Heart right ventricle (tissue), 16 donors: ENCODE results near the gene HNRNPA3. TPM values are rescaled to one million over a fixed set of nuclear protein-coding genes. Genes with fewer than 3 reads are reported as not detected.

ENCODE experiments used
- ATAC-seq, 8 donors: fragments of 200-7000 bp; cut with Tn5 transposase; one replicate each; pipeline ENCODE4 v1.9.1; 2020; ENCODE audit warnings: mild to moderate bottlenecking in 8 of 8, moderate library complexity in 8 of 8, moderate number of reproducible peaks in 1 of 8
- DNase-seq, 2 donors: peaks; one replicate each; pipeline ENCODE4 v3.0.0-alpha.2; 2020
- H3K27ac ChIP-seq, 10 donors: fragments of 200-600 bp; sonication (generic) in 2 of 10; one replicate each; pipeline versions ENCODE4 v1.5.0 to v1.8.0; 2020 to 2022; ENCODE audit warnings: mild to moderate bottlenecking in 3 of 10
- H3K27me3 ChIP-seq, 7 donors: fragments of 200-600 bp; one replicate each; pipeline ENCODE4 v1.8.0; 2021 to 2022; ENCODE audit warnings: mild to moderate bottlenecking in 2 of 7
- H3K36me3 ChIP-seq, 9 donors: fragments of 200-600 bp; sonication (generic) in 1 of 9; one replicate each; pipeline versions ENCODE4 v1.5.0 to v1.8.0; 2020 to 2022; ENCODE audit warnings: mild to moderate bottlenecking in 2 of 9
- H3K4me1 ChIP-seq, 9 donors: fragments of 200-600 bp; sonication (generic) in 1 of 9; one replicate each; pipeline versions ENCODE4 v1.5.0 to v1.8.0; 2020 to 2022; ENCODE audit warnings: mild to moderate bottlenecking in 4 of 9
- H3K4me3 ChIP-seq, 10 donors: fragments of 200-600 bp; sonication (generic) in 2 of 10; one replicate each; pipeline versions ENCODE4 v1.5.0 to v1.8.0; 2020 to 2022; ENCODE audit warnings: mild to moderate bottlenecking in 7 of 10, moderate library complexity in 2 of 10
- H3K9me3 ChIP-seq, 11 donors: fragments of 200-600 bp in 10 of 11; sonication (generic) in 2 of 11; one replicate each; pipeline versions ENCODE4 v1.5.0 to v1.8.0; 2013 to 2022; ENCODE audit warnings: mild to moderate bottlenecking in 2 of 11, control low read depth in 1 of 11, moderate library complexity in 1 of 11
- WGBS, 2 donors: extraction: QIAGEN DNeasy Blood & Tissue Kit; methylation state at CpG; one replicate each; pipeline ENCODE4 v1.1.7; 2013; ENCODE audit warnings: inconsistent platforms in 1 of 2; 5-methylcytosine and 5-hydroxymethylcytosine counted together
- intact Hi-C, 10 donors: fragments of 100-400 bp; cut with DNase I; formaldehyde crosslinking; loops; one replicate each; pipeline versions ENCODE4 v1.11.1 to v1.14.2; 2022
- polyA plus RNA-seq, 2 donors: library from polyadenylated mRNA; stranded (reverse); fragments of 200-250 nt; gene quantifications; one replicate each; pipeline ENCODE4 v1.2.3, GENCODE V29; 2013
- total RNA-seq, 10 donors: library from RNA; stranded (reverse); fragmentation: NEBNext Ultra II Directional in 3 of 10; extraction: Animal tissue kit (Norgen Biotek cat#: 25700) in 3 of 10; gene quantifications; one replicate each; pipeline versions ENCODE4 v1.2.1 to v1.2.4, GENCODE V29; 2021 to 2023
- TF ChIP-seq, protein P1 (sequence below), 9 donors: fragments of 200-600 bp; sonication (generic) in 2 of 9; IDR thresholded peaks; one replicate each; pipeline versions ENCODE4 v1.5.0 to v1.8.0; 2021 to 2022; ENCODE audit warnings: antibody characterized with exemption in 9 of 9, mild to moderate bottlenecking in 5 of 9, moderate library complexity in 1 of 9
- donor health status: Arrhythmogenic right ventricular cardiomyopathy.
- donor health status: ischemic (EF 13 %, LVEDD 7.1; RV severe dilation, severe dysfunction).
- donor health status: healthy with polysubstance abuse.
- donor health status: DM: no; HTN: yes; CAD: no.
- donor health status: DM: no; HTN: no; CAD: no.
- donor health status: ischemic (EF 25% LVEDD 6.9; RV normal size, moderate dysfunction).
- donor health status: ischemic (EF 25% LVEDD 5.7; RV mildly dilated, moderate dysfunction).
- donor health status: healthy.
- donor health status: DM: yes; HTN: yes; CAD: no.
- donor health status: Ischemic cardiomyopathy.
- donor health status: ischemic (EF 35%, LVEDD 5.7; RV mildly dilated, moderate dysfunction).
- donor health status: nonischemic (EF 11% LVEDD 7.7; RV severe dilation, severe dysfunction).
- donor health status: DM: yes; HTN: yes; CAD: no.
- donor health status: PGD.
- donor health status: ischemic (EF 29% LVEDD 5.4; RV normal size, mild dysfunction).
- donor health status: nonischemic (EF 23%, LVEDD 6.1; RV moderate dilation, normal function).

The HNRNPA3 gene
- total and polyA plus RNA-seq, 12 donors: 63.7 to 93.8 (median 80.1) TPM

DNA sequence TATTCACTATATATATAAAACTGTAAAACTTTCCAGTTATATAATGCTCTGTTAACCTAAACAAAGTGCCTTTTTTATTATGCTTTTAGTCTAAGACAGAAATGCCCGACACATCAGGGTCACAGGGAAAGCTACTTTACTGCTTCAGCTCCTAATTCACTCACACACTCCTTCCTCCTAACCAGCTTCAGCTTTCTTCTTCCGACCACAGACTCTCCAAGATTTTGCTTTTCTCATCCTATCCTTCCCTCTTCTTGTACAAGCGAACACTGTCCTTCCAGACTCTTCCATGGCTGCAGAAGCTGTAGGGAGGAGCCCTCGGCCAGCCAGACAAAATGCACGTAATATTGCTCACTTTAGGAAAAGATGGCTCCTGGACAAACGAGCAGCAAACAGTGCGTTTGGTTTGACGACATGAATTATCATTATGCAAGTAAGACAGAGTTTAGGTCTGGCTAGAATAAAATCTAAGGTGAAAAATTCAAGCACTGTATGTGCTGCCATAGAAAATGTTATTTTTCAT lies 47.5 kb upstream of the HNRNPA3 start:
- peak; percentile 65 to 84 (median 79) for ATAC-seq
- H3K4me3 ChIP-seq: peak overlapping the region in 9 of 10 donors; percentile 21 to 64 (median 49)
- H3K9me3 ChIP-seq: no peaks in the 10 kb centered on the region
- peaks cover 8 to 37% (median 23%) of the 10 kb centered on the region in 9 donors for H3K4me1 ChIP-seq
- H3K27me3 ChIP-seq: no peaks in the 10 kb centered on the region
- peak overlapping the region; percentile 74 to 90 (median 88) for H3K27ac ChIP-seq
- intact Hi-C loops: loop anchor here (1.0 to 10.0 kb wide), 19 partner anchors 42 to 590 kb away; partner anchors contain the start of genes HNRNPA3 (in 4 of the 10) and NFE2L2 (in 4 of the 10)
- TF ChIP-seq, protein P1, sequence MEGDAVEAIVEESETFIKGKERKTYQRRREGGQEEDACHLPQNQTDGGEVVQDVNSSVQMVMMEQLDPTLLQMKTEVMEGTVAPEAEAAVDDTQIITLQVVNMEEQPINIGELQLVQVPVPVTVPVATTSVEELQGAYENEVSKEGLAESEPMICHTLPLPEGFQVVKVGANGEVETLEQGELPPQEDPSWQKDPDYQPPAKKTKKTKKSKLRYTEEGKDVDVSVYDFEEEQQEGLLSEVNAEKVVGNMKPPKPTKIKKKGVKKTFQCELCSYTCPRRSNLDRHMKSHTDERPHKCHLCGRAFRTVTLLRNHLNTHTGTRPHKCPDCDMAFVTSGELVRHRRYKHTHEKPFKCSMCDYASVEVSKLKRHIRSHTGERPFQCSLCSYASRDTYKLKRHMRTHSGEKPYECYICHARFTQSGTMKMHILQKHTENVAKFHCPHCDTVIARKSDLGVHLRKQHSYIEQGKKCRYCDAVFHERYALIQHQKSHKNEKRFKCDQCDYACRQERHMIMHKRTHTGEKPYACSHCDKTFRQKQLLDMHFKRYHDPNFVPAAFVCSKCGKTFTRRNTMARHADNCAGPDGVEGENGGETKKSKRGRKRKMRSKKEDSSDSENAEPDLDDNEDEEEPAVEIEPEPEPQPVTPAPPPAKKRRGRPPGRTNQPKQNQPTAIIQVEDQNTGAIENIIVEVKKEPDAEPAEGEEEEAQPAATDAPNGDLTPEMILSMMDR (IDR thresholded peaks at IDR 0.05): no peak
- peak; percentile 18 to 50 for DNase-seq
- H3K36me3 ChIP-seq: no peaks in the 10 kb centered on the region
- 9 to 14% methylated on average over 8 of the region's 8 CpGs for WGBS, 2 donors

DNA sequence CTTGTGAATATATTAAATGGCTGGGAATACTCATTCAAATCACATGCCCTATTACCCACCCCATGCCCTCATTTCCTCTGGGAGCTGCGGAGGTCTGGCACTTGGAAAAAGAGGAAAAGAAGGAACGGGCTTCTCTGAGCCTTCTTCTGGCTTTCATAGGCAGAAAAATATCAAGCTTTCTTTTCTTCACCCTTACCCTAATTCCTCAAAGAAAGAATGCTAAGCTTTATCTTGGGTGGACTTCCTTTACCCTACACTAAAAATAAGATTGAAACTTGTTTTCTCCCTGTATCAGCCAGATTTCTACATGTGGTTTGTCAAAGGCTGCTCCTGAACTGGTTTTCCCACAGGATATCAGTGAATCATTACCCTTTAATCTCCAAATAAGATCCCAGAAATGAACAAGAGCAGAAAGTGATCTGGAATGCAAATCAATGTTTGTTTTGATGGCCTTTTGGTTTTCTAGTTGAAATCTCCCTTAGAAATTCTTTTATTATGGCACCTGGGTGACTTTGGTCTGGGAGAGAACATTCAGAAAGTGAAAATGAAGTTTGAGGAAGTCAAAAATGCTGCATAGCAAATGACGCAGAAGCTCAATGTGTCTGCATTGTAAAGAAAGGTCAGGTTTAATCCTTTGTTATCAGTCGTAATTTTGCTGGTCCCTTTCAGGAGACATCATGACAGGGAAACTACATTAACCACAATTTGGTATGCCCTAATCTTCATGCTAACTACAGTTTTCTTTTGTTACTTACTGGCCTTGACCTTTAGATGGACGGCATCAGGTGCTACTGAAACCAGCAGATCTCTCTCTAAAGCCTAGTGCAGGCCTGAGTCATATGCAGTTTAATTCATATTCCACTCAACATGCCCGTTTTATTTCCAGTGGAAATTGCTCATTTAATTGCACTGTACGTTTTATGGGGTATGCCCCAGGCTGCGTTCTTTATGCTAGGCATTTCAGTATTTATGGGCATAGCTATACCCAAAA lies 46.6 kb upstream of the HNRNPA3 start:
- no peaks in the 10 kb centered on the region for H3K36me3 ChIP-seq
- ATAC-seq (peak in 6 of 8 donors; percentile 26 to 72 (median 50)), DNase-seq (no peak)
- H3K4me1 ChIP-seq: peaks cover 8 to 43% (median 23%) of the 10 kb centered on the region in 9 donors
- peak overlapping the region in 9 of 10 donors; percentile 21 to 64 (median 49) for H3K4me3 ChIP-seq
- TF ChIP-seq, protein P1 (IDR thresholded peaks at IDR 0.05): no peak
- H3K9me3 ChIP-seq: no peaks in the 10 kb centered on the region
- WGBS, 2 donors: 48 to 63% methylated on average over 8 of the region's 8 CpGs
- H3K27me3 ChIP-seq: no peaks in the 10 kb centered on the region
- intact Hi-C loops: loop anchor here (1.0 to 10.0 kb wide), 20 partner anchors 41 to 589 kb away; partner anchors contain the start of genes HNRNPA3 (in 5 of the 10) and NFE2L2 (in 4 of the 10)
- H3K27ac ChIP-seq: peak overlapping the region; percentile 74 to 90 (median 88)

DNA sequence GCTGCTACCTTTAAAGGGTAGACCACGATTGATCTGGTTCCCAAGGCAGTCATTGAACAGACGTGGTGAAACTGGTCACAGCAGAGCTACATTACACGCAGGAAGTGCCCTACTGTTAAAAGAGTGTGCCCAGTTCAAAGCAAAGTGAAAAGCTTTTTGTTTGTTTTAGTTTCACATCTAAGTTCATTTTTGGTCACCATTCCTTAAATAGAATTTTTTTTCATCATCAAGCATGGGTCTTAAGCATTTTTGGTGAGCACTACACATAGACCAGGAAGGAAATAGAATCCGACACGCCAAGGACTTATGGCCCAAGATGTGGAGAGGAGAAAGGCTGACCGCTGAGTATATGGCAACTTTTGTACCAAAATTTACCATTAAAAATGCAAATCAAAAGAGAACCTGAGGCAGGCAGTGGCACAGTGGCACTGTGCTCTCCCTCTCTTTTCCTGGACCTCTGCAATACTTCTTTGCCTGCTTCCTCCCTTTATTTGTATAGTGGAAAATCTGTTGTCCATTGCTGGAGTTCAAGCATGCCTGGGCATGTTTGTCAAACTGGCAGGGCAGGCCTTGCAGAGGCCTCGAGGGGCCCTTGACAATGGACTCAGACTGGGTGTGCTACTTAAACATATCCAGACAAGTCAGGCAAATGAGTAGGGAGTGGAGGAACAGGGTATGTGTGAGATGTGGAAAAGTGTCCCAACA lies 42.6 kb upstream of the HNRNPA3 start:
- H3K4me1 ChIP-seq: peaks cover 8 to 57% (median 22%) of the 10 kb centered on the region in 9 donors
- H3K9me3 ChIP-seq: no peaks in the 10 kb centered on the region
- H3K4me3 ChIP-seq: no peak overlapping the region
- intact Hi-C loops: loop anchor here (5.0 to 10.0 kb wide), 11 partner anchors 37 to 585 kb away; partner anchors contain the start of gene NFE2L2 (in 3 of the 10)
- 79 to 83% methylated on average over 7 of the region's 7 CpGs for WGBS, 2 donors
- H3K27ac ChIP-seq: peak overlapping the region in 3 of 10 donors; percentile 34 to 61 (median 35)
- DNase-seq: no peak
- H3K27me3 ChIP-seq: no peaks in the 10 kb centered on the region
- H3K36me3 ChIP-seq: no peaks in the 10 kb centered on the region
- TF ChIP-seq, protein P1 (IDR thresholded peaks at IDR 0.05): no peak
- ATAC-seq: no peak
